Measurements from ENCODE around the gene GAB2. TPM values are rescaled to one million over a fixed set of nuclear protein-coding genes. Genes with fewer than 3 reads are reported as not detected.
A peak's percentile ranks its signal among the peaks of the same experiment; 100 is the strongest.

Gene GAB2
- total RNA-seq, 4 donors from 2014 or later: 39.6 to 57.3 (median 46.6) TPM

- H3K4me3 ChIP-seq: no peak overlapping the region
- no peaks in the 10 kb centered on the region for H3K27me3 ChIP-seq
- no peak for DNase-seq (ENCODE audit: low spot score in 2 of 2)
- TF ChIP-seq CTCF (IDR thresholded peaks at IDR 0.05) (no peak), EP300 (IDR thresholded peaks at IDR 0.05) (no peak)
- H3K4me1 ChIP-seq: peaks cover 0 to 27% (median 11%) of the 10 kb centered on the region in 4 donors
- 82 to 84% methylated on average over 3 of the region's 3 CpGs for WGBS, 2 donors
- no peaks in the 10 kb centered on the region for H3K9me3 ChIP-seq
- H3K27ac ChIP-seq: no peak overlapping the region
- H3K36me3 ChIP-seq: no peaks in the 10 kb centered on the region
Measured at GRCh38 chr11:78330361-78330760, 87.3 kb downstream of the GAB2 start.

DNA sequence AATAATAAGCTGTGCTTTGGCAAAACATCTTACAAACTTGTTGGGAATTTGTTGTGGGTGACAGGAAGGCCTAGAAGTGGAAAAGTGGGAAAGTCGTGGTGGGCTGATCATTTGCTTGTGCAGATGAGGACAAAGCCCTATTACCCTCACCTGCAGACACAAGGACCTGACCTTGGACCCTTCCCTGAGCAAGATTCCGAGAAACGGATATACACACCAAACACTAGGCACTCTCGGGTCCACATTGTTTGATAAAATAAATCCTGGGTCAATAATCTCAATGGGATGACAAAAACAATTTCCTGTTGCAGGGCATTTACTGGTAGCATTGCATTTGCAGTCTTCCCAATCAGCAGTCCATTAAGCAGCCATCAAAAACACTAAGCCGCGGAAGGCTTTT is 89.7 kb downstream of the GAB2 start:
- Histone ChIP-seq H3K27me3 (no peaks in the 10 kb centered on the region), H3K27ac (no peak overlapping the region), H3K4me3 (no peak overlapping the region), H3K9me3 (no peaks in the 10 kb centered on the region), H3K4me1 (peaks cover 0 to 14% (median 10%) of the 10 kb centered on the region in 4 donors), H3K36me3 (no peaks in the 10 kb centered on the region)
- 89% methylated on average over 6 of the region's 6 CpGs for WGBS, 2 donors
- DNase-seq (ENCODE audit: low spot score in 2 of 2): no peak
- TF ChIP-seq CTCF (IDR thresholded peaks at IDR 0.05) (no peak), POLR2A (IDR thresholded peaks at IDR 0.05) (no peak), EP300 (IDR thresholded peaks at IDR 0.05) (no peak)

DNA sequence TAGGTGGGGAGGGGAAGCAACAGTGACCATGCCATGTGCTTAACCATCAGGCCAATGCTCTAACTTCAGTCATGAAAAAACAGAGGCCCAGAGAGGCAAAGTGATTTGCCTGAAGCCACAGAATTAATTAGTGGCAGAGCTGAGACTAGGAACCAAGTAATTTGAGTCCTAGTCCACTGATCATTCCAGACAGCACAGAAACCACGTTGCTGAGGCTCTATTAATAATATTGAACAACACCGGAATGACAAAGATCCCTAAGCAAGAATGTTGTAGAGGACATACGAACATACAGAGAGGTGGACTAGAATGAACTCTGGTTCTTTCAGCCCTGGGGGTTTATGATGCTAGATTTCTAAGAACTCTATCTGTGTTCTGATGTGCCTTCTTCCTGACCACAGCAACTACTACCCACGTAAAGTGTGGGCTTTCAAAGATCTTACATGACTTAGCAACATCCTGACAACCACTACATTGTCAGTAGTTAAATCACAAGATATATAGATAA is 92.3 kb downstream of the GAB2 start:
- no peak for DNase-seq (ENCODE audit: low spot score in 2 of 2)
- Histone ChIP-seq H3K36me3 (no peaks in the 10 kb centered on the region), H3K27me3 (no peaks in the 10 kb centered on the region), H3K4me1 (peaks cover 0 to 3% (median under 1%) of the 10 kb centered on the region in 4 donors), H3K27ac (no peak overlapping the region), H3K9me3 (no peaks in the 10 kb centered on the region), H3K4me3 (no peak overlapping the region)
- TF ChIP-seq POLR2A (IDR thresholded peaks at IDR 0.05) (no peak), EP300 (IDR thresholded peaks at IDR 0.05) (no peak), CTCF (IDR thresholded peaks at IDR 0.05) (no peak)
- 63 to 77% methylated on average over 4 of the region's 4 CpGs for WGBS, 2 donors

GRCh38 chr11:78323363-78323762 is 94.3 kb downstream of the GAB2 start:
- Histone ChIP-seq H3K27me3 (no peaks in the 10 kb centered on the region), H3K4me3 (no peak overlapping the region), H3K27ac (no peak overlapping the region), H3K9me3 (no peaks in the 10 kb centered on the region), H3K36me3 (no peaks in the 10 kb centered on the region), H3K4me1 (peaks cover 0 to 21% (median 15%) of the 10 kb centered on the region in 4 donors)
- DNase-seq (ENCODE audit: low spot score in 2 of 2): no peak
- whole genome bisulfite sequencing, 2 donors: 83 to 92% methylated on average over 6 of the region's 6 CpGs
- TF ChIP-seq CTCF (IDR thresholded peaks at IDR 0.05): no peak
- no peak for TF ChIP-seq POLR2A (IDR thresholded peaks at IDR 0.05)
- no peak for TF ChIP-seq EP300 (IDR thresholded peaks at IDR 0.05)

- Histone ChIP-seq H3K4me1 (peaks cover 0 to 35% (median 17%) of the 10 kb centered on the region in 4 donors), H3K4me3 (no peak overlapping the region), H3K36me3 (no peaks in the 10 kb centered on the region), H3K27me3 (no peaks in the 10 kb centered on the region), H3K9me3 (no peaks in the 10 kb centered on the region), H3K27ac (peak overlapping the region in 2 of 4 donors; percentile 49 to 70)
- DNase-seq (ENCODE audit: low spot score in 2 of 2): no peak
- WGBS, 2 donors: 23 to 25% methylated on average over 4 of the region's 4 CpGs
- TF ChIP-seq CTCF (IDR thresholded peaks at IDR 0.05) (no peak), EP300 (IDR thresholded peaks at IDR 0.05) (no peak), POLR2A (IDR thresholded peaks at IDR 0.05) (no peak)
Measured at GRCh38 chr11:78319453-78319955, 98.1 kb downstream of the GAB2 start.

Measured in tibial nerve (tissue), 4 donors.